Calu3 (cell line): ENCODE results near the gene LCN12. TPM values are rescaled to one million over a fixed set of nuclear protein-coding genes. Genes with fewer than 3 reads are reported as not detected.

Experiments used
- BruUV-seq: library from RNA; stranded (reverse); fragments of 400-500 nt; replicated peaks from 2 replicates; lab custom pipeline; 2021; lab: Mats Ljungman, UMichigan
- CTCF ChIA-PET: fragments of 300-600 bp; sonication (Branson Sonifier 250); formaldehyde crosslinking; loops from one replicate; lab custom pipeline; 2022; ENCODE audit warnings: antibody characterized with exemption; lab: Charles Lee
- DNase-seq: peaks from one replicate; pipeline ENCODE4 v3.0.0; 2022
- H3K27ac Mint-ChIP-seq: one replicate; pipeline ENCODE4 v1.8.0; 2022; ENCODE audit warnings: mixed read lengths; ENCODE audit not compliant: unreplicated experiment
- H3K27me3 Mint-ChIP-seq: one replicate; pipeline ENCODE4 v1.8.0; 2022; ENCODE audit warnings: mixed read lengths; ENCODE audit not compliant: unreplicated experiment
- H3K36me3 Mint-ChIP-seq: one replicate; pipeline ENCODE4 v1.8.0; 2022; ENCODE audit warnings: mild to moderate bottlenecking, moderate library complexity, mixed read lengths; ENCODE audit not compliant: insufficient read depth, unreplicated experiment
- H3K4me1 Mint-ChIP-seq: one replicate; pipeline ENCODE4 v1.8.0; 2022; ENCODE audit warnings: mild to moderate bottlenecking, low read depth, mixed read lengths; ENCODE audit not compliant: unreplicated experiment
- H3K4me3 Mint-ChIP-seq: one replicate; pipeline ENCODE4 v1.8.0; 2022; ENCODE audit warnings: mild to moderate bottlenecking, low read depth, moderate library complexity, mixed read lengths; ENCODE audit not compliant: unreplicated experiment
- H3K9me3 Mint-ChIP-seq: one replicate; pipeline ENCODE4 v1.8.0; 2022; ENCODE audit warnings: low read depth, mixed read lengths; ENCODE audit not compliant: unreplicated experiment
- intact Hi-C: fragments of 100-400 bp; cut with micrococcal nuclease; formaldehyde crosslinking; loops from one replicate; pipeline ENCODE4 v1.10.0; 2022; ENCODE audit not compliant: unreplicated experiment
- total RNA-seq: library from RNA; stranded (reverse); gene quantifications from 2 replicates; pipeline ENCODE4 v1.2.3, GENCODE V29; 2022
- TF ChIP-seq, protein P1 (sequence below): fragments of 200-600 bp; IDR thresholded peaks from one replicate; pipeline ENCODE4 v1.8.0; 2022; ENCODE audit warnings: antibody characterized with exemption; ENCODE audit not compliant: unreplicated experiment

LCN12 gene
- total RNA-seq, 1 experiment from 2014 or later: 3.8 TPM

DNA sequence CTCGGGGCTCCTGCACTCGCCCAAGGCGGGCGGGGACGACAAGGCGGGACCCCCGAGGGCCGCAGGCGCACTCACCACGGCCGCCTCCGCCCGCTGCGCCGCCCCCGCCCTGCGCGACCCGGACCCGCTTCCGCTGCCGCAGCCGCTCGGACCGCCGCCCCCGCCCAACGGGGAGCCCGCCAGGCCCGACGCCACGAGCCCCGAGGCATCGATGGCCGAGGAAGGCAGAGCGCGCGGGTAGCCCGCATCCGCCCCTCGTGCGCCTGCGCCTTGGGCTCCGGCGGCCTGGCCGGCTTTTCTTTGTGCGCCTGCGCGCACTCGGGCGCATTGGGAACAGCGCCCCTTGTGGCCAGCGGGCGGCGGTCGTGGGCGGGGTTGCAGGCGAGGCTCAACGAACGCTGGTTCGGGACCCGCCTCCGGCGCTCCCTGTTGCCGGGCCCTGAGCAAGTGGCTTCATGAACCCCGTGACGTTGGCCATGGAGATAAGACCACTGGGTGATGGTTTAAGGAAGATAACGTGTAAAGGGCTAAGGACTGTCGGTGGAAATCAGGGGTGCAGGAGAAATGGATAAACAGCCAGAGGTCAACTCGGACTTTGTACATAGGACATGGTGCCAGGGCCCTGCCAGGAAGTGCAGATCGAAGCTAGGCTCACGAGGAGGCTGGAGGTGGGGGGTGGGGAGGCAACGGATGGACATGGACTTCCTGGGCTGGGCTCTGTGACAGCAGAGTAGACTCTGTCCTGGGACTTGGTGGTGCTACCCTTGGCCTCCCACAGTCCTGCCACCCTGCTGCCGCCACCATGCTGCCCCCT, 7.3 kb upstream of the LCN12 start, which contains the start of the genes C8G and FBXW5:
C8G (plus strand) TSS at position 725 of the 814 bp plus-strand sequence; CDS start at position 803, 78 bp downstream.
FBXW5 (minus strand) TSS at position 220 of the 814 bp plus-strand sequence. CDS start 655 bp downstream, outside the sequence.
- DNase-seq: peak; percentile 93
- Mint-ChIP-seq H3K4me3 (peak within 1 kb of the TSS; percentile 63), H3K27me3 (no peaks in the 10 kb centered on the region), H3K27ac (peak within 1 kb of the TSS; percentile 42), H3K4me1 (peaks cover 8% of the 10 kb centered on the region), H3K9me3 (no peaks in the 10 kb centered on the region), H3K36me3 (peaks cover 69% of the 10 kb centered on the region)
- TF ChIP-seq, protein P1, sequence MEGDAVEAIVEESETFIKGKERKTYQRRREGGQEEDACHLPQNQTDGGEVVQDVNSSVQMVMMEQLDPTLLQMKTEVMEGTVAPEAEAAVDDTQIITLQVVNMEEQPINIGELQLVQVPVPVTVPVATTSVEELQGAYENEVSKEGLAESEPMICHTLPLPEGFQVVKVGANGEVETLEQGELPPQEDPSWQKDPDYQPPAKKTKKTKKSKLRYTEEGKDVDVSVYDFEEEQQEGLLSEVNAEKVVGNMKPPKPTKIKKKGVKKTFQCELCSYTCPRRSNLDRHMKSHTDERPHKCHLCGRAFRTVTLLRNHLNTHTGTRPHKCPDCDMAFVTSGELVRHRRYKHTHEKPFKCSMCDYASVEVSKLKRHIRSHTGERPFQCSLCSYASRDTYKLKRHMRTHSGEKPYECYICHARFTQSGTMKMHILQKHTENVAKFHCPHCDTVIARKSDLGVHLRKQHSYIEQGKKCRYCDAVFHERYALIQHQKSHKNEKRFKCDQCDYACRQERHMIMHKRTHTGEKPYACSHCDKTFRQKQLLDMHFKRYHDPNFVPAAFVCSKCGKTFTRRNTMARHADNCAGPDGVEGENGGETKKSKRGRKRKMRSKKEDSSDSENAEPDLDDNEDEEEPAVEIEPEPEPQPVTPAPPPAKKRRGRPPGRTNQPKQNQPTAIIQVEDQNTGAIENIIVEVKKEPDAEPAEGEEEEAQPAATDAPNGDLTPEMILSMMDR: peak; percentile 84
- BruUV-seq: no TSS peak
- CTCF ChIA-PET: interaction anchor here (0.6 to 1.0 kb wide), 2 partner anchors 85 to 151 kb away, joined by 3 to 4 read pairs; no protein-coding TSS in a partner anchor
- intact Hi-C loops: no loop called here

DNA sequence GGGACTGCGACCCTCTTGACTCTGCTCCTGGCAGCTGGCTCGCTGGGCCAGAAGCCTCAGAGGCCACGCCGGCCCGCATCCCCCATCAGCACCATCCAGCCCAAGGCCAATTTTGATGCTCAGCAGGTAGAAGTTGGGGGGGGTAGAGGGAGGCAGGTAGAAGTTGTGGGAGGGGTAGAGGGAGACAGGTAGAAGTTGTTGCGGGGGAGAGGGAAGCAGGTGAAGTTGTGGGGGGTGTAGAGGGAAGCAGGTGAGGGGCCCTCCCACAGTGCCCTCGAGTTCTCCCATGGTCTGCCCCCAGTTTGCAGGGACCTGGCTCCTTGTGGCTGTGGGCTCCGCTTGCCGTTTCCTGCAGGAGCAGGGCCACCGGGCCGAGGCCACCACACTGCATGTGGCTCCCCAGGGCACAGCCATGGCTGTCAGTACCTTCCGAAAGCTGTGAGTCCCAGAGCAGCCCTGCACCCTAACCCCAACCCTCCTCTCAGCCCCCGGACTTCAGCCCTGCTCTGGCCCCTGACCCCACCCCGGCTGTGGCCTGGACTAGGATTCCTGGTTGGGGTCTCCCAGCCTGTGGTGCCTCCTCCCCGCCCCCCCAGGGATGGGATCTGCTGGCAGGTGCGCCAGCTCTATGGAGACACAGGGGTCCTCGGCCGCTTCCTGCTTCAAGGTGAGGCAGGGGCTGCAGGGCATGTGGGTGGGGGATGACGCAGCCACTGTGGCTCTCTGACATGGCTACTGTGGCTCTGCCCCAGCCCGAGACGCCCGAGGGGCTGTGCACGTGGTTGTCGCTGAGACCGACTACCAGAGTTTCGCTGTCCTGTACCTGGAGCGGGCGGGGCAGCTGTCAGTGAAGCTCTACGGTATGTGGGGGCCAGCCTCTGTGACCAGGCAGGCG, 6.5 kb upstream of the LCN12 start:
- no peak for DNase-seq
- Mint-ChIP-seq H3K36me3 (peaks cover 72% of the 10 kb centered on the region), H3K4me1 (peaks cover 8% of the 10 kb centered on the region), H3K4me3 (no peak overlapping the region), H3K27ac (peak overlapping the region; percentile 42), H3K27me3 (no peaks in the 10 kb centered on the region), H3K9me3 (no peaks in the 10 kb centered on the region)
- TF ChIP-seq, protein P1: no peak
- no TSS peak for BruUV-seq
- intact Hi-C loops: no loop called here
- CTCF ChIA-PET: no interaction called here

DNA sequence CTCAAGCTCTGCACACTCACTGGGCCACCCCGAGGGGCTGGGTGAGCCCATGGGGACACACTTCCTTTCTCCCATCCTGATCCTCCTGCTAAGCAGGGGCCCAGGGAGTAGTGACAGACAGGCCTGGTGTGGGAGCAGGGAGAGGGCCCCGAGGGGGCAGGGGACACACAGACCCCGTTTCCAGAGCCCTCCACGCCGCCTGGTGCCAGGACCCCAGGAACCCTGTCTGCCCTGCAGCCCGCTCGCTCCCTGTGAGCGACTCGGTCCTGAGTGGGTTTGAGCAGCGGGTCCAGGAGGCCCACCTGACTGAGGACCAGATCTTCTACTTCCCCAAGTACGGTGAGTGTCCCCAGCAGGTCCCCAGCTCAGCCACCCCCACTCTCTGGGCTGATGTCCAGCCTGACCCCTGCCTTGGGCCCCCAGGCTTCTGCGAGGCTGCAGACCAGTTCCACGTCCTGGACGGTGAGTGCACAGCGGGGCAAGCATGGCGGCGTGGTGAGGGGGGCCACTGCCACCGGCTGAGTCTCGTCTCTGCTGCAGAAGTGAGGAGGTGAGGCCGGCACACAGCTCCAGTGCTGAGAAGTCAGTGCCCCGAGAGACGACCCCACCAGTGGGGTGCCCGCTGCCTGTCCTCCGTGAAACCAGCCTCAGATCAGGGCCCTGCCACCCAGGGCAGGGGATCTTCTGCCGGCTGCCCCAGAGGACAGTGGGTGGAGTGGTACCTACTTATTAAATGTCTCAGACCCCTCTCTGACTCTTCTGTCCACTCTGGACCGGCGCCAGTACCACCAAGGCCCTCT, 5.6 kb upstream of the LCN12 start:
- H3K4me3 Mint-ChIP-seq: no peak overlapping the region
- CTCF ChIA-PET: interaction anchor here (2.2 kb wide), 1 partner anchor 46 kb away, joined by 15 read pairs; the partner anchor contains the start of gene PAXX
- no peaks in the 10 kb centered on the region for H3K9me3 Mint-ChIP-seq
- DNase-seq: no peak
- peaks cover 63% of the 10 kb centered on the region for H3K36me3 Mint-ChIP-seq
- H3K27me3 Mint-ChIP-seq: no peaks in the 10 kb centered on the region
- TF ChIP-seq, protein P1: no peak
- intact Hi-C loops: no loop called here
- peaks cover 8% of the 10 kb centered on the region for H3K4me1 Mint-ChIP-seq
- BruUV-seq: no TSS peak
- no peak overlapping the region for H3K27ac Mint-ChIP-seq
